GM19397 (cell line): ENCODE measurements around the gene CEACAM3.

Experiments
- ATAC-seq: cut with Tn5 transposase; IDR thresholded peaks from one replicate; pipeline ENCODE4 v1.9.1; 2021; ENCODE audit warnings: mild to moderate bottlenecking, moderate library complexity; ENCODE audit not compliant: unreplicated experiment

The CEACAM3 gene

DNA sequence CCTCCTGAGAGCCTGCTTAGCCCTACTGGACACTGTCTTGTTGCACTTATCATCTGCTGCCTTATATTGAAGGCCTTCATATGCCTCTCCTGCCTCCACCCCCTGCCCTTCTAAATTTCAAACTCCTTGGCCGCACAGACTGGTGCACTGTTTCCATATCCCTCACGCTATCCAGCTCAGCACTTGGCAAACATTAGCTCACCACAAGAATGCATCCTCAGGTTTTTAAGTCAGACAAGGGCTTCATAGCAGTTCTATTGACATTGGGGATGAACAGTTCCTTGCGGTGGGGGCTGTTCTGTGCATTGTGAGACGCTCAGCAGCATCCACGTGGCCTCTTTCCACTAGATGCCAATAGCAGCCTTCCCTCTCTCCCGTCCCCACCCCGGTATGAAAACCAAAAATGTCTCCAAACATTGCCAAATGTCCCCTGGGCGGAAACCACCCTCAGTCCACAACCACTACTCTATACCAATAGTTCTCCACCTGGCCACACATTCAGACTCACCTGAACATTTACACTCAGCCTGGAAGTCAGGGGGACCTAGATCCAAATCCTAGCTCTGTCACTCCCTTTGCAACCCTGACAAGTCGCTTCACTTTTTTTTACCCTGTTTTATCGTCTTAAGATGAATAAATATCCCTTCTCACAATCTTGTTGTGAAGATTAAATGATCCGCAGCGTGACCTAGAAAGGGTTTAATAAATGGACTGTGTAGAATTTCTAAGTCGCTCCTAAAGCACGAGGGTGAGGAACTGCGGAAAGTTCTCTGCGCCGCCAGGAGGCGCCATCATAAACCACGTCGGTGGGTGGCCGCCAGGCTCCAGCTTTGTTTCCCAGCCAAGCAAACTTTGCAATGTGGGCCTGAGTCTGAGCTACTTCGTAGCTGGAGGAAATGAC lies 3.6 kb upstream of the CEACAM3 start:
- ATAC-seq = no peak

- no peak for ATAC-seq
Observed at GRCh38 chr19:41793414-41793727, 3.0 kb upstream of the CEACAM3 start.

DNA sequence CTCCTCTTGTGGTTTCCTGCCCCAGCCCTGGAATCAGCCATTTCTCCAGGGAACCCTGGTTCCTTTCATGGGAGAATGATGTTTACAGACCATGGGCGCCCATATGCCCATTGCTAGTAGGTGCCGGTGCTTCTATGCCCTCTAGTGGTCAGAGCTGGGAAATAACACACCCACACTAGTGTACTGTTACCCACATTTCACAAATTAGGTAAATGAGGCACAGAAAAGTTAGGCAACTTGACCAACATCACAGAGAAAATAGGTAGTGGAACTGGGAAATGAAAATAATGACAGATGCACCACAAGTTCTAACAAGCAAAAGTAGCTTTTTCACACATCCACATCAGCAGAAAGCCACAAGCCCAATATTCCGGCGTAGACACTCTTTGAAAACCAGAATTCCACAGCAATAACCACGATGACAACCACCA lies 1.3 kb upstream of the CEACAM3 start:
- ATAC-seq = no peak

DNA sequence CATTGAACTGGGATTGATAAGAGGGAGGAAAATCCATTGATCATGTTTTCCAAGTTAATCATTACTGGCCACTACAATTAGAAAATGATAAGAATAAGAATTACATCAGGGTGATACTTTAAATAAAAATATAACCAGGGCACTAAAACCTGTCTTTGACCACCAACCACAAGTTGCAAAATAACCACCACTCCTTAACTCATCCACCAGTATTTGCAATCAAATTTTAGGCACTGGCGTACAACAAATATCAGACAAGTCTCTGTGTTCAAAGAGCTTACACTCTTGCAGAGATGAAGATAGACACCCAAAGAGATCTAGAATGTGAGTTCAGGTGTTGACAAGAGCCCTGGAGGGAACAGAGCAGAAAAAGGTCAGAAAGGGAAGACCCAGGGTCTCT lies 514 bp downstream of the CEACAM3 start:
- ATAC-seq = no peak

- ATAC-seq = no peak
Observed at GRCh38 chr19:41799444-41800000, 3.1 kb downstream of the CEACAM3 start.

DNA sequence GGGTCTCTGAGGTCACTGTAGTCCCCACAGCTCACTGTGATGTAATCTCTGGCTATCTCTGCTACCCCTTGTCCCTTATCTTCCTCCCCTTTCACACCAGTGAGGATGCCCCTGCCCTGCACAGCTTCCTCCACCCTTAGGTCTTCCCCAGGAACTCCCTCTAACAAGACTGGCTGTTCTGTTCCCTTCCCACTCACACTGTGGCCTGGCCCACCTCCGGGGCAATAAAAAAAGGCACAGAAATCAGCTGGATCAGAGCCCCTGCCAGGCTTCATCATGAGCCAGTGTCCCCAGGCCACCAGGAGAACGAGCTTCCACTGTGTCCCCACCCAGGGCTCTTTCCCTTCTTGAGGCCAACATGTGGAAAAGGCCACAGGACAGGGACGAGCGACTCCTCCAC lies 4.6 kb downstream of the CEACAM3 start:
- ATAC-seq = no peak

DNA sequence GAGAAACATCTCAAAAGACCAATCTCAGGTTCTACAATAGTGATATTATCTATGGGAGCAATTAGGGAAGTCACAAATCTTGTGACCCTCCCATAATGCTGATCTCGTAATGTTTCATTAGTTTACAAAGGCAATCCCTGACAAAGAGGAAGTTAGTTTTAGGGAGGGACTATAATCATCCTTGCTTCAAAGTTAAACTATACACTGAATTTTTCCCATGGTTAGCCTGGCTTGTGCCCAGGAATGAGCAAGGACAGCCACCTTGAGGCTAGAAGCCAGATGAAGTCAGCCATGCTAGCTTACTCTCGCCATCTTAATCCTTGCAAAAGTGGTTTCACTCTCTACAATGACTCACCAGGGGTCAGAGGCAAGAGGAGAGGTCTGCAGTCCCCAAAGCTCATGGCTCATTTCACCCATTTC lies 5.4 kb downstream of the CEACAM3 start:
- no peak for ATAC-seq

- ATAC-seq = no peak
Observed at GRCh38 chr19:41802770-41803169, 6.4 kb downstream of the CEACAM3 start.

DNA sequence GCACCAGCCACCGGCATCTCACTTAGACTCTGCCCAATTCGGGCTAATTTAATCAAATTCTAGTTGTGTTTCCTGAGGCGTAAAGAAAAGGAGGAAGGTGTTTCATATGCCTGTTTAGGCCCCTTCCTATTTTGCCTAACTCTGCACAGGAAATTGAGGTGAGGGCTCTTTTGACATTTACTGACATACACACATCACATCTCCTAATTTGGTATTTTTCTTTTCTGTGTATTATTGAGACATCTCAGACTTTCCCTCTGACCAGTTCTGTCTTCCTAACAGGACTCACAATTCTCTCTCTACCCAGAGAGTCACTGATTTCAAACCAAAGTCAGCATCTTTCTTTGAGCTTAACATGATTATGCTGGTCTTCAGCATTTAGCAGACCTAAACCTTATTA lies 7.9 kb downstream of the CEACAM3 start:
- ATAC-seq = no peak

GRCh38 chr19:41807176-41807575 lies 10.8 kb downstream of the CEACAM3 start:
- no peak for ATAC-seq

GRCh38 chr19:41808663-41809566 lies 12.5 kb downstream of the CEACAM3 start:
- no peak for ATAC-seq

DNA sequence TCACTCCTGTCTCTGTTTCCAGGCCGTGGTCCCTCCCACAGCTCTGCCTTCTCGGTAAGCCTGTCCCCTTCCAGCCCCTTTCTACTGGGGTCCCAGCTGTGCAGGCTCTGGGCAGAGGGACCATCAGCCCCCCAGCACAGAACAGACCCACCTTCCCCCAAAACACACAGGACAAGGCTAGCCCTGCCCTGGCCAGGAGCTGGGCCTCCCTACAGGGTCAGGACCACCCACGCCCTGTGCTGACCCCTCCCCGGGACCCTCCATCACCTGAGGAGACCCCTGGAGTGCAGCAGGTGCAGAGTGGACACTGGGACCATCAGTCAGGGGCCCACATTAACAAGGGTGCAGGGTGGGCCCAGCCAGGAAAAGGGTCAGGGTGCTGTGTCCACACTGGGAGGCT lies 13.9 kb downstream of the CEACAM3 start:
- no peak for ATAC-seq

DNA sequence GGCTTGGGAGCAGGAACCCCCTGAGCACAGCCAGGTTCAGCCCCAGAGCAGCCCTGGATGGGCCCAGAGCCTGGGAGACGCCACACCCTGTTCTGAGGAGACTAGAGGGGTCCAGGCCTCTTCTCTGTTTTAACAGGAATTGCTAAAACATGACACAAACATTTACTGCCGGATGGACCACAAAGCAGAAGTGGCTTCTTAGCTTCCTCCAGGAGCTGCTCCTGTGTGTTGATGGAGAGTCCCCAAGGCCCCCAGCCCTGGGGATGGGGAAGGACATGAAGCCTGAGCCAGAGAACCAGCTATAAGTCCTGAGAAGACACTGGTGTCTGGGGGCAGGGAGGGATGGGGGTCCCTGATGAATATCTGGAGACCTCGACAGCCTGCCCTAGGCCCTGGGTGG lies 14.6 kb downstream of the CEACAM3 start:
- no peak for ATAC-seq

GRCh38 chr19:41811981-41812380 lies 15.6 kb downstream of the CEACAM3 start:
- ATAC-seq = no peak

- no peak for ATAC-seq
Observed at GRCh38 chr19:41813911-41814310, 17.5 kb downstream of the CEACAM3 start.

GRCh38 chr19:41815301-41815700 lies 18.9 kb downstream of the CEACAM3 start:
- ATAC-seq = no peak

- ATAC-seq = no peak
Observed at GRCh38 chr19:41816761-41817160, 20.4 kb downstream of the CEACAM3 start.

GRCh38 chr19:41821003-41821735 lies 24.8 kb downstream of the CEACAM3 start:
- no peak for ATAC-seq

GRCh38 chr19:41837981-41838708 lies 41.8 kb downstream of the CEACAM3 start:
- ATAC-seq = no peak

DNA sequence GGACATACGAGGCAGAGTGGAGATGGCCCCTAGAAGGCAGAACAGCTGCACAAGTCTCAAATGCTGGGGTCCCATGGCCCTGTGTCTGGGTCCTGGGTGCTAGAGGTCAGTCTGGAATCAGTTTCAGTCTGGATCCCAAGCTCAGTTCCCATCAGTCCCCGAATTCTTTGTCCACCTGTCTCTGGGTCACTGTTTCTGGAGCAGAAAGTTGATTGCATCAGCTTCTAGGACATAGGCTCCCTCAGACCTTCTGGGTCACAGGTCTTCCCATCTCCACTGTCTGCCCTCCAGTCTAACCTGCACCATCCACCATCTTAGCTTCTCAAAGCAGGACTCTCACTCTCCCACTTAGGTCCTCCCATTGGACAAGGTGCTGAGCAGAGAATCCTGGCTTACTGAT lies 42.8 kb downstream of the CEACAM3 start:
- no peak for ATAC-seq
